Measurements from ENCODE around the gene HOXC9.
"Not testable (repeated sequence)": the region's sequence is repeated elsewhere in the genome, so short reads cannot be mapped to it uniquely, and the experiment has no call there.

Gene HOXC9

DNA sequence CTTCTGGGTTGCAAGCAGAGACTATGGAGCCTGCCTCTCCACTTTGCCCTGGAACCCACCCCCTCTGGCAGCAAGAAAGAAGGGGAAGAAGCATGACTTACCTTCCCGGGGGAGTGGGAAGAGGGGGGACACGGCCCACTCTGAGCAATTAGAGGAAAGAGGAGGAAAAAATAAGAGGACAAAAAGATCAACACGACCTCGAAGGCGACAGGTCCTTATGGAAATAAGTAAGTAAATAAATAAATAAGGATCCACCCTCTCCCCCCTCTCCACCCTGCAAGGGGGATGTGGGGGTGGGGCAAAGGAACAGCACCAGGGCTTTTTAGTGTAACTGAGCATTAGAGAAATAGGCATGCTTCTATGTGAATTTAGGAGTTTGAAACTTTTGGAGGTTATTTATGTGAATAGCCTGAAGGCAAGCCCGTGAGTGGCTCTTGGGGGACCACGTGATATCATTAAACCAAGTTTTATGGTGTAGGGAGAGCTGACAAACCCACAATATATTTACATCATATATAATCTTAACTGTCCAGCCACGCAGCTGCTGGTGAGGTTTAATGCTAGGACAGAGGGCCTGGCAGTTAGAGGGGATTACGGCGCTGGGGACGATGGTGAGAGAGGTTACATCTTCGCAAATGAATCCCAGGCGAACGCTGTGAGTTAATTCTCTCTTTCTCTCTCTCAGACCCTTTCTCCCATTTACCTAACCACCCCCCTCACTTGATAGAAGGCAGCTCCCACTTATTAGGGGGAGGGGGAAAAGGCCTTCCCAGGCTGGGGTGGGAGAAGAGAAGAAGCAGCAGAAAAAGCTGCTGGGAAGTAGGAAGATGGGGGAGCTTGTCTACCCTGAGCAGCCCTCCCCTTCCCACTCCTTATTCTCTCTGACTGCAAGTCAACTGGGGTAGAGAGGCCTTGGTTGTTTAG, 37.7 kb downstream of the HOXC9 start:
- no peak for DNase-seq (ENCODE audit: low read depth in 4 of 4, low spot score in 1 of 4)

DNA sequence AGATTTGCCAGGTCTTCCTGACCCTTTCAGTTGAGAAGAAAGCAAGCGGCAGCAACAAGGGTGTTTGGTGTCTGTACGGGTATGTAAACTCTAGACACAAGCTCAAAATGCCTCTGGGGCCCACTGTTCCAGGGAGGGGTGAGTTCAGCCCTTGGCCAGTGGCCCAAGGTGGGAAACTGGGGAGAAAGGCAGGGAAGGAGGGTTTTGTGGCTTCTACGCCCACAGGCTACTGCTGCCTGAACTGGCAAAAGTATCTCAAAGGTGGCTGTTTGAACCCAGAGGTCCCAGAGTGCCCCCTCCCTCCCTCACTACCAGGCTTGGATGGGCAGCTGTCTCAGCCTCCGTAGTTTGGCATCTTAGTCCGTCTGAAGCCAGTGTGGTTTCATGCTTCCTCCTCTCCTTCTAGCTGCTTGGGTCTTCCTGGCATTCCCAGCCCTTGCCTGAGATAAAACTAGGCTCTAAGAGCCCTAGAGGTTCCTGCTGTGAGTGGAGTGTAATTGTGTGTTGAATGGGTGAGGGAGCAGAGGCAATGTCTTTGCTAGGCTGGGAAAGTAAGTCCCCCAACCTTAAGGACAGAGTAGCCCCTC, 38.4 kb downstream of the HOXC9 start:
- no peak for DNase-seq (ENCODE audit: low read depth in 4 of 4, low spot score in 1 of 4)

GRCh38 chr12:54038871-54039414, 39.0 kb downstream of the HOXC9 start:
- no peak for DNase-seq (ENCODE audit: low read depth in 4 of 4, low spot score in 1 of 4)

- no peak for DNase-seq (ENCODE audit: low read depth in 4 of 4, low spot score in 1 of 4)
Measured at GRCh38 chr12:54039417-54040147, 39.6 kb downstream of the HOXC9 start.

GRCh38 chr12:54040148-54040494, 40.2 kb downstream of the HOXC9 start:
- DNase-seq (ENCODE audit: low read depth in 4 of 4, low spot score in 1 of 4): no peak

GRCh38 chr12:54040648-54041047, 40.7 kb downstream of the HOXC9 start:
- no peak for DNase-seq (ENCODE audit: low read depth in 4 of 4, low spot score in 1 of 4)

- no peak for DNase-seq (ENCODE audit: low read depth in 4 of 4, low spot score in 1 of 4)
Measured at GRCh38 chr12:54041097-54041690, 41.2 kb downstream of the HOXC9 start.

- DNase-seq (ENCODE audit: low read depth in 4 of 4, low spot score in 1 of 4): not testable (repeated sequence)
Measured at GRCh38 chr12:54042033-54042432, 42.1 kb downstream of the HOXC9 start.

DNA sequence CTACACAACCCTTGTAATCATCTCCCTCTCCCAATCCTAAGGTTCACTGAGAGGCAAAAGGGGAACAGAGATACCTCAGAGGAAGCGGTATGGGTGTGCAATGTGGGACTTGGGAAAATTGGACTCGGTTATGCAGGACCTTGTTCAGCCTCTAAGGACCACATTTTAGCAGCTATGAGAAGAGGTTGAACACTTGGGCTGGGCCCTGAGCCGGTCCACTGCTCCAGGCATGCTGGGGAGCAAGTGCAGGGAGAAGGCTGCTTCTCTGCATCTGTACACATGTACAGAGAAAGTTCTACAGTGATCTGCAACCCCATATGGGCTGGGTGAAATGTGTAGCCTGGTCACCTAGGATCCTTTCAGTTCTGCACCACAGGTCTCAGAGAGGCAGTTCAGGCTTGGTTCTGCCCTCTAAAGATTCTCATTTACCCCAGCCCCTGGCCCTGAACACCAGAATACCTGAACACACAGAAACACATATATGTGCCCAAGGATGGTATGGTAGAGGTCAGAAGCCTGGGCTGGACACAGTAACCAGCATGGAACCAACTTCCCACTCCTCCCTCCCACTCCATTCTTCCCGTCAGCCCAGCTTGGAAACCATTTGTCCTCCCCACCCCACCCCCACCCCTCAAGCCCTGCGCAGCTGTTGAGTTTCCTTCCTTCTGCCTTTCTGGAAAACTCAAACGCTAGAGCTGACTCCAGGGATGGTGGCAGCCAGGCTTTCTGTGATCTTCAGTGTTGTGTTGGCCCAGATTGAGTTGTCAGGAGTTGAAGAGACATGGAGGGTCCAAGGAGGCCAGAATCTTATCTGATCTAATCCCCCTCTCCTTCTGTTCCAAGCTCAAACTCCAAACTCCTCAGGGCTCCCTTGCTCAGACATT, 43.3 kb downstream of the HOXC9 start:
- no peak for DNase-seq (ENCODE audit: low read depth in 4 of 4, low spot score in 1 of 4)

- no peak for DNase-seq (ENCODE audit: low read depth in 4 of 4, low spot score in 1 of 4)
Measured at GRCh38 chr12:54044425-54045103, 44.6 kb downstream of the HOXC9 start.

DNA sequence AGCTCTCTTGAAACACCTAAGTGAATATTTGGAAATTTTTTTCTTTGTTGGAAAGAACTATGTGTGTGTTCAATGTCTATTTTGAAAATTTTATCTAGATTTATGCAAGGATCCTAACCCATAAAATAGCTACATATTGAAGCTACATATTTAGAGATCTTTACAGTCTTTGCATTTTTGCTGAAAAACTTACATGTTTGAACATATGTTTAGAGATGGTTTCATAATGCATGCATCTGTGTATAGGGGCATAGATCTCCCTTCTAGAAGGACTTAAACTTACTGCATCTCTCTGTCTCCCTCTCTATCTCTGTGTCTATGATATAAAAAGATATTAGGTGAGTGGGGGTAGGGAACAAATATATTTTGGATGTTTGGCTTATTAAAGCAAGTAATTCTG, 45.4 kb downstream of the HOXC9 start:
- no peak for DNase-seq (ENCODE audit: low read depth in 4 of 4, low spot score in 1 of 4)

GRCh38 chr12:54045868-54046521, 46.0 kb downstream of the HOXC9 start:
- DNase-seq (ENCODE audit: low read depth in 4 of 4, low spot score in 1 of 4): no peak

DNA sequence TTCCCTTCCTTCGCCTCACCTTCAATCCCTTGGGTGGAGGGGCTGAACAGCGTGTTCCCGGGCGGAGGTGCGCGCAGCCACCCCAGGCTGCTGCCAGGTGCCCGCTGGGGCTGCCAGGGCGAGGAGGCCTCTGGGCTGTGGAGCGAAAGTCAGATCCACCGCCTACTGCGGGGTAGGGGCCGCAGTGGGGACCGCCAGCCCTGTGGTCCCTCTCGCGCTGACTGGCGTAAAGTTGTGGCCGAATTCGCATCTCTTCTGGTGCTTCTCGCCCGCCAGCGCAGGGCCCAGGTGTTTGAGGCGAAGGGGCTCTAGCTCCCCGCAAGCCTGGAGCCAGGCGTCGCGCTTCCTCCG, 46.8 kb downstream of the HOXC9 start:
- no peak for DNase-seq (ENCODE audit: low read depth in 4 of 4, low spot score in 1 of 4)

DNA sequence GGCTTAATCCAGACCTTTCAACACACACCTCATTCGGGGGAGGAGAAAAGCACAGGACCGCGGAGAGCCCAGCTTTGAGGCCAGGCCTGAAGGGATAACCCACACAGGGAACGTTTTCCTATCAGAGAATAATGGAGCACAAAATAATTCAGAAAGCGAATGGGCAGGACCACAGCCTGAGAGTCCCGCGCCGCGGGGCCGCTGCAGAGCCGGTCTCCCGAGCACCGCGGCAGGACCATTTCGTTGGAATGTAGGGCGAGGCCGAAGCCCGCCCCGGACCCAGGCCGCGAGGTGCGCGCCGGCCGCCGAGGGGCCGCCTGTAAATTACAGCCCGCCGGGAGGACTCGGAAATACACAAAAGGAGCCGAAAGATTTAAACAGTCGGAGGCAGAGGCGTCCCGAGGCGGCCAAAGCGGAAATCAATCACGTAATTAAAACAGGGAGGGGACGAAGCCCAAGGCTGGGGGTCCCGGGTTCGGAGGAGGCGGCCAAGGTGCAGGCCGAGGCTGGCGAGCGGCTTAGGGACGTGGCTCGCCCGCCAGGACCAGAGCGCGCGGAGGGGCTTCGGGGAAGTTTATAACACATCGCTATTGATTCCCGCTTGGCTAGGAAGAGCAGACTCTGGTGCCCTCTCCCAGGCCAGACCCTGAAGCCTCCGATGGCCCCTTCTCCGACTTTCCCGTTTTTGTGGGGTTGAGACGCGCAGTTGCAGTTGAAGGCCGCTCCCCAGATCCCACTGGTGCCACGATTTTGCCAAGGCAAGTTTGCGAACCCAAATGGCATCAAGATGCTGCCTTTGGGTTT, 47.4 kb downstream of the HOXC9 start:
- DNase-seq (ENCODE audit: low read depth in 4 of 4, low spot score in 1 of 4): no peak

DNA sequence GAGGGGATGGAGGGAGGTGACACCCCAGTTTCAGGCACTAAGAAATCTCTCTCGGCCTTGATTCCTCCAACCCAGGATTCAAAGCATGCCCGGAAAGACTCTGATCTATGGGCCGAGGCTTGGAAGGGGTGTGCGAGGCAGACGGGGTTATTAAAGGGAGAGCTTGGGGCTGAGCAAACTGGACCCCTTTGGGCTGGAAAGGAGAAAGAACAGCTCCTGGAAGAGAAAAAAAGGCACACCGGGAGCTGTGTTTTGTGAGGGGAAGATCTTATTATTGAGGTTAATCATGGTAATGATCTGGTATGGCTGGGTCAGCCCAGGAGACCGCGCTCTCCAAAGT, 48.0 kb downstream of the HOXC9 start:
- DNase-seq (ENCODE audit: low read depth in 4 of 4, low spot score in 1 of 4): no peak

- DNase-seq (ENCODE audit: low read depth in 4 of 4, low spot score in 1 of 4): no peak
Measured at GRCh38 chr12:54048406-54049093, 48.6 kb downstream of the HOXC9 start.

- DNase-seq (ENCODE audit: low read depth in 4 of 4, low spot score in 1 of 4): no peak
Measured at GRCh38 chr12:54049108-54049507, 49.1 kb downstream of the HOXC9 start.

- DNase-seq (ENCODE audit: low read depth in 4 of 4, low spot score in 1 of 4): no peak
Measured at GRCh38 chr12:54050482-54050810, 50.5 kb downstream of the HOXC9 start.
